Measurements from ENCODE around the gene DACH1. TPM values are rescaled to one million over a fixed set of nuclear protein-coding genes. Genes with fewer than 3 reads are reported as not detected.

The DACH1 gene
- total RNA-seq, 1 donor from 2014 or later: 8.1 TPM

DNA sequence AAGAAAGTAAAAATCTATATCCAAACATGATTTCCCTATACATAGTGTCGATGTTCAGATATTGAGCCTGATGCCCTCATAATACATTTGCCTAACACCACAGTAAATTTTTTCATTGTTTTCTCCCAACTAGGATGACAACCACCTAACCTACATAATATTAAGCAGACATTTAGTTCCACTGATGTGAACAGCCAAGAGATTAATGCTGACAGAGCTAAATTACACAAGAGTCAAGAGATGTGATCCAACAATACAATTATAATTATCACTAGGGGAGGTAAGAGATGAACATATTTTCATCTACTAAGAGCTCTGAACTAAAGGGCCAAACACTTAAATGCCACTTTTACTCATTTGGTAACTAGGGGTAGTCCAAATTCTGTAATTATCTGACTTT, 145.9 kb downstream of the DACH1 start:
- H3K36me3 ChIP-seq: no peaks in the 10 kb centered on the region
- no peak for ATAC-seq
- no peaks in the 10 kb centered on the region for H3K27me3 ChIP-seq (ENCODE audit: low read depth)
- DNase-seq: no peak
- TF ChIP-seq, protein P1, sequence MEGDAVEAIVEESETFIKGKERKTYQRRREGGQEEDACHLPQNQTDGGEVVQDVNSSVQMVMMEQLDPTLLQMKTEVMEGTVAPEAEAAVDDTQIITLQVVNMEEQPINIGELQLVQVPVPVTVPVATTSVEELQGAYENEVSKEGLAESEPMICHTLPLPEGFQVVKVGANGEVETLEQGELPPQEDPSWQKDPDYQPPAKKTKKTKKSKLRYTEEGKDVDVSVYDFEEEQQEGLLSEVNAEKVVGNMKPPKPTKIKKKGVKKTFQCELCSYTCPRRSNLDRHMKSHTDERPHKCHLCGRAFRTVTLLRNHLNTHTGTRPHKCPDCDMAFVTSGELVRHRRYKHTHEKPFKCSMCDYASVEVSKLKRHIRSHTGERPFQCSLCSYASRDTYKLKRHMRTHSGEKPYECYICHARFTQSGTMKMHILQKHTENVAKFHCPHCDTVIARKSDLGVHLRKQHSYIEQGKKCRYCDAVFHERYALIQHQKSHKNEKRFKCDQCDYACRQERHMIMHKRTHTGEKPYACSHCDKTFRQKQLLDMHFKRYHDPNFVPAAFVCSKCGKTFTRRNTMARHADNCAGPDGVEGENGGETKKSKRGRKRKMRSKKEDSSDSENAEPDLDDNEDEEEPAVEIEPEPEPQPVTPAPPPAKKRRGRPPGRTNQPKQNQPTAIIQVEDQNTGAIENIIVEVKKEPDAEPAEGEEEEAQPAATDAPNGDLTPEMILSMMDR (IDR thresholded peaks at IDR 0.05): no peak
- H3K4me1 ChIP-seq: no peaks in the 10 kb centered on the region
- no peak overlapping the region for H3K27ac ChIP-seq
- no peak overlapping the region for H3K4me3 ChIP-seq
- intact Hi-C loops (cut with DNase I): no loop called here
- H3K9me3 ChIP-seq: no peaks in the 10 kb centered on the region

DNA sequence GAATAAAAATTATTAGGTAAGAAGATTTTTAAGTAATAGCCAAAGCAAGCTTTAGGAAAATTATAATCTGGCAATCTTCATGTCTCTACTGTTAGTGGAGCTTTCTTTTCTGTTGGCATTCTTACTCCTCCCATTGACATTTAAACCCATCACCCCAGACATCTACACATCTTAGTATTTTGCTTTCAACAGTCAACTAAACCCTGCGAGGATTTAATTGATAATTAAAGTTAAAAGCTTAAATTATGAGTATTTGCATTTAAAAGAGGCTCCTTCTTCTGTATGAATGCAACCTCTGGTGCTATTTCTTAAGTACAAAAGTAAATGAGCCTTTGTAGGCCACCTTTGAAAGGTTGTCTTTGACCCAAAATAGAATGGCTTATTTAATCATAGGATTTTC, 148.1 kb downstream of the DACH1 start:
- no peaks in the 10 kb centered on the region for H3K27me3 ChIP-seq (ENCODE audit: low read depth)
- no peaks in the 10 kb centered on the region for H3K4me1 ChIP-seq
- intact Hi-C loops (cut with DNase I): no loop called here
- TF ChIP-seq, protein P1 (IDR thresholded peaks at IDR 0.05): no peak
- DNase-seq: no peak
- no peaks in the 10 kb centered on the region for H3K36me3 ChIP-seq
- no peak overlapping the region for H3K27ac ChIP-seq
- H3K9me3 ChIP-seq: no peaks in the 10 kb centered on the region
- ATAC-seq: no peak
- no peak overlapping the region for H3K4me3 ChIP-seq

DNA sequence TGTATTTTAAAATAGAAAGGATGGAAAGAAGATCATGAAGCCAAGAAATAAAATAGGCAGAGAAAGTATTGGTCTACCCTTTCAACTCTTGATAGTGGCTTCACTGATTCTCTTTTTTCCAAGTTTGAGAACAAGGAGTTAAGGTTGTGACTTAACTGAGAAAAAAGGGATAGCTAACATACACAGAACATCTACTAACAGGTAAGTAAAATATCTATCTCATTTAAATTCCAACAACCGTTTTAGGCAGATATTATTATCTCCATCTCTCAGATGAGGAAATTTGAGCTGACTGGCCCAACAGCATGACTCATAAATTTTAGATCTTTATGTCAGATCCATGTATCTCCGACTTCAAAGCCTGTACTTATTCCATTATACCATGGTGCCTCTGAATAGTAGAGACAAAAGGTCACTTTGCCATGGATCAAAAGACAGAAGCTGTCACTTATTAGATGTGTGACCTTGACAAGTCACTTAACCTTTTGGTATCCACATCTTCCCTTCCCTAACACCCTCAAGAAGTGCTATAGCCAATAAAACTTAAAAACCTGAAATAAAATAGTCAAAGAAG, 152.1 kb downstream of the DACH1 start:
- H3K27ac ChIP-seq: no peak overlapping the region
- H3K36me3 ChIP-seq: no peaks in the 10 kb centered on the region
- intact Hi-C loops (cut with DNase I): no loop called here
- TF ChIP-seq, protein P1 (IDR thresholded peaks at IDR 0.05): no peak
- H3K4me3 ChIP-seq: no peak overlapping the region
- no peak for DNase-seq
- no peaks in the 10 kb centered on the region for H3K9me3 ChIP-seq
- ATAC-seq: no peak
- no peaks in the 10 kb centered on the region for H3K27me3 ChIP-seq (ENCODE audit: low read depth)
- H3K4me1 ChIP-seq: peaks cover 8% of the 10 kb centered on the region

DNA sequence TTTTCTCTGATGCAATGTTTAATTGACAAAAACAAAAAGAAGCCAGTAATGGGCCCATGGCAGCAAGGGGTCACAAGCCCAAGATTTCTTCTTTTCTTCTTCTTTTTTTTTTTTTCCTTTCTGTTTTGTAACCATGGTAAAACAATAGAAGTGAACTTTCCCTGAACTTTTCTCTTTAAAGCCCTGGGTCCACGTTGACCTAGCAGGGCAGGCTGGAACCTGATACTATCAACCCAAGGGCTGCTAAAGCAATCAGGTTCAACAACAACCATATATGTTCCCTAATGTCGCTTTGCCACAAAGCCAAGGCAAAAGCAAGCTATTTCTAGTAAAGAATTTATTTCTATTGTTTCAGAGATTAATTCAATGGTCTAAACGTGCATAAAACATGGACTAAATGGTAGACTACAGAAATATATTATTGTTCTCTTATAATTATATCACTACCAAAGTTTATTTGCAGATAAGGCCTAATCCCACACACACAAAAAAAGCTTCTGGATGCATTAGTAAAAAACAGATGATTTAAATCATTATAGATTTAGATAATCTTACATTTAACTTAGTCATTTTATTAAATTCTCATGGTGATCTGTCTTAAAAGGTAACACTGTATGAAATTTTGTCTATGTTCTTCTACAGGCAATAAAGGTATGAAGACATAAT, 153.9 kb downstream of the DACH1 start:
- H3K4me1 ChIP-seq: peaks cover 8% of the 10 kb centered on the region
- H3K36me3 ChIP-seq: no peaks in the 10 kb centered on the region
- no peak overlapping the region for H3K4me3 ChIP-seq
- DNase-seq (no peak), ATAC-seq (peak in 1 of 2 donors; percentile 19)
- H3K27me3 ChIP-seq (ENCODE audit: low read depth): no peaks in the 10 kb centered on the region
- H3K9me3 ChIP-seq: no peaks in the 10 kb centered on the region
- H3K27ac ChIP-seq: no peak overlapping the region
- intact Hi-C loops (cut with DNase I): no loop called here
- TF ChIP-seq, protein P1 (IDR thresholded peaks at IDR 0.05): no peak

DNA sequence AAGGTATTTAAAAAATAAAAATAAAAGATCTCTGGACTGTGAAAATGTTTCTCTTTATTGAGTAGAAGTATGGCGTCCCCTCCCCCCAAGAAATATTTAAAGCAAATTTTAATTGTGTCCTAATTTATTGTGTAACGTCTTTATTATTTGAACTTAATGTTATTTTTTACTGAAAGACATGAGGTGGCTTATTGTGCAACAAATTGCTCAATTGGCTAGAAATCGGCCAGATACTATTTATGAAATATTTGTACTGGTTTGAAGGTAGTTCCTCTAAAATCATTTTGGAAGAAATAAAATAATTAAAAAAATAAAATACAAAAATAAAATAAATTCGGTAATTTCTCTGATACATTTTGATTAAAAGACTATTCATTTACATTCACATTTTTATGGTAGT, 162.3 kb downstream of the DACH1 start:
- Histone ChIP-seq H3K4me3 (no peak overlapping the region), H3K9me3 (no peaks in the 10 kb centered on the region), H3K27ac (no peak overlapping the region), H3K27me3 (ENCODE audit: low read depth) (no peaks in the 10 kb centered on the region), H3K36me3 (no peaks in the 10 kb centered on the region), H3K4me1 (no peaks in the 10 kb centered on the region)
- no peak for DNase-seq
- TF ChIP-seq, protein P1 (IDR thresholded peaks at IDR 0.05): no peak
- no peak for ATAC-seq
- intact Hi-C loops (cut with DNase I): no loop called here
